ENCODE results near the gene IQSEC3. TPM values are rescaled to one million over a fixed set of nuclear protein-coding genes. Genes with fewer than 3 reads are reported as not detected.
"Not testable (repeated sequence)": the region's sequence is repeated elsewhere in the genome, so short reads cannot be mapped to it uniquely, and the experiment has no call there.

IQSEC3 gene
- total RNA-seq, 1 donor from 2014 or later: 4.6 TPM

- peaks cover 36% of the 10 kb centered on the region for H3K27me3 ChIP-seq
- no peak overlapping the region for H3K27ac ChIP-seq
- H3K9me3 ChIP-seq: no peaks in the 10 kb centered on the region
- no peak for TF ChIP-seq CTCF (IDR thresholded peaks at IDR 0.05)
- intact Hi-C loops (cut with DNase I): no loop called here
- no peaks in the 10 kb centered on the region for H3K4me1 ChIP-seq
- ATAC-seq (no peak), DNase-seq (no peak)
- no peak overlapping the region for H3K4me3 ChIP-seq
- no peaks in the 10 kb centered on the region for H3K36me3 ChIP-seq
These were observed 7.7 kb upstream of the IQSEC3 start for GRCh38 chr12:58832-59231.

GRCh38 chr12:61845-62244 is 4.7 kb upstream of the IQSEC3 start:
- ATAC-seq; DNase-seq; intact Hi-C loops (cut with DNase I); H3K4me3 ChIP-seq; H3K9me3 ChIP-seq; H3K36me3 ChIP-seq; H3K4me1 ChIP-seq; H3K27ac ChIP-seq: not testable (repeated sequence)
- peaks cover 14% of the 10 kb centered on the region for H3K27me3 ChIP-seq

- H3K4me1 ChIP-seq; H3K9me3 ChIP-seq; intact Hi-C loops (cut with DNase I); ATAC-seq; DNase-seq; H3K27ac ChIP-seq; H3K4me3 ChIP-seq; H3K36me3 ChIP-seq: not testable (repeated sequence)
- H3K27me3 ChIP-seq: peaks cover 15% of the 10 kb centered on the region
These were observed 990 bp upstream of the IQSEC3 start for GRCh38 chr12:65491-66063.

- H3K9me3 ChIP-seq; intact Hi-C loops (cut with DNase I); DNase-seq; H3K4me3 ChIP-seq; H3K27ac ChIP-seq; H3K4me1 ChIP-seq; H3K36me3 ChIP-seq: not testable (repeated sequence)
- peak; percentile 98 for ATAC-seq
- H3K27me3 ChIP-seq: peaks cover 18% of the 10 kb centered on the region
These were observed 376 bp downstream of the IQSEC3 start for GRCh38 chr12:66782-67504.

GRCh38 chr12:69677-70076 is 3.1 kb downstream of the IQSEC3 start:
- H3K4me1 ChIP-seq; H3K9me3 ChIP-seq; intact Hi-C loops (cut with DNase I); H3K36me3 ChIP-seq; H3K4me3 ChIP-seq; H3K27ac ChIP-seq; DNase-seq; ATAC-seq: not testable (repeated sequence)
- H3K27me3 ChIP-seq: peaks cover 18% of the 10 kb centered on the region

- H3K27me3 ChIP-seq: peaks cover 18% of the 10 kb centered on the region
- ATAC-seq; intact Hi-C loops (cut with DNase I): not testable (repeated sequence)
These were observed 4.0 kb downstream of the IQSEC3 start for GRCh38 chr12:70541-70940.

GRCh38 chr12:72018-72417 is 5.5 kb downstream of the IQSEC3 start:
- DNase-seq; ATAC-seq; H3K9me3 ChIP-seq; H3K36me3 ChIP-seq; H3K27ac ChIP-seq; intact Hi-C loops (cut with DNase I); H3K4me3 ChIP-seq; H3K4me1 ChIP-seq: not testable (repeated sequence)
- peaks cover 21% of the 10 kb centered on the region for H3K27me3 ChIP-seq

More at GRCh38 chr12:70541-70940, 4.0 kb downstream of the IQSEC3 start:
- not testable (repeated sequence) for H3K4me3 ChIP-seq, H3K4me1 ChIP-seq, DNase-seq, H3K9me3 ChIP-seq, H3K27ac ChIP-seq, H3K36me3 ChIP-seq

GRCh38 chr12:74420-75190 is 8.0 kb downstream of the IQSEC3 start:
- intact Hi-C loops (cut with DNase I); H3K36me3 ChIP-seq; H3K4me3 ChIP-seq; DNase-seq; H3K9me3 ChIP-seq; ATAC-seq; H3K27ac ChIP-seq; H3K4me1 ChIP-seq: not testable (repeated sequence)
- H3K27me3 ChIP-seq: peaks cover 24% of the 10 kb centered on the region

- DNase-seq; H3K9me3 ChIP-seq; H3K4me1 ChIP-seq; H3K27ac ChIP-seq; H3K4me3 ChIP-seq; intact Hi-C loops (cut with DNase I); H3K36me3 ChIP-seq; ATAC-seq: not testable (repeated sequence)
- peaks cover 22% of the 10 kb centered on the region for H3K27me3 ChIP-seq
These were observed 9.0 kb downstream of the IQSEC3 start for GRCh38 chr12:75541-75940.

- DNase-seq; H3K4me1 ChIP-seq; ATAC-seq; H3K27ac ChIP-seq; H3K9me3 ChIP-seq; intact Hi-C loops (cut with DNase I); H3K36me3 ChIP-seq; H3K4me3 ChIP-seq: not testable (repeated sequence)
- H3K27me3 ChIP-seq: peaks cover 19% of the 10 kb centered on the region
These were observed 9.5 kb downstream of the IQSEC3 start for GRCh38 chr12:76102-76501.

- DNase-seq; H3K27ac ChIP-seq; H3K9me3 ChIP-seq; intact Hi-C loops (cut with DNase I); H3K4me1 ChIP-seq; H3K36me3 ChIP-seq; H3K4me3 ChIP-seq: not testable (repeated sequence)
- H3K27me3 ChIP-seq: peaks cover 19% of the 10 kb centered on the region
- ATAC-seq: peak; percentile 46
These were observed 10.0 kb downstream of the IQSEC3 start for GRCh38 chr12:76551-76950.

- ATAC-seq; H3K27ac ChIP-seq; H3K9me3 ChIP-seq; H3K4me1 ChIP-seq; DNase-seq; H3K4me3 ChIP-seq; intact Hi-C loops (cut with DNase I); H3K36me3 ChIP-seq: not testable (repeated sequence)
- peaks cover 19% of the 10 kb centered on the region for H3K27me3 ChIP-seq
These were observed 10.6 kb downstream of the IQSEC3 start for GRCh38 chr12:77101-77719.

All from upper lobe of right lung (tissue), 1 donor.